GM19468 (cell line): ENCODE data around the gene USP30.
"Not testable (repeated sequence)": the region's sequence is repeated elsewhere in the genome, so short reads cannot be mapped to it uniquely, and the experiment has no call there.

ENCODE experiments used
- ATAC-seq: cut with Tn5 transposase; IDR thresholded peaks from one replicate; pipeline ENCODE4 v1.9.1; 2021; ENCODE audit warnings: mild to moderate bottlenecking, moderate library complexity, moderate number of reproducible peaks; ENCODE audit not compliant: unreplicated experiment; ENCODE audit errors: extremely low read depth

USP30 gene

GRCh38 chr12:109052414-109053323 is at the start of gene USP30:
Gene USP30, plus strand, starts transcription at chr12:109052576. Its CDS starts 103 bp downstream, at chr12:109052679.
- ATAC-seq = peak; percentile 52

GRCh38 chr12:109004017-109004416 is 48.4 kb upstream of the USP30 start:
- ATAC-seq = no peak

GRCh38 chr12:109009766-109010165 is 42.6 kb upstream of the USP30 start:
- ATAC-seq = no peak

GRCh38 chr12:109010259-109010658 is 42.1 kb upstream of the USP30 start:
- no peak for ATAC-seq

GRCh38 chr12:109014984-109015765 is 37.2 kb upstream of the USP30 start:
- ATAC-seq = no peak

- no peak for ATAC-seq
Observed at GRCh38 chr12:109016016-109016415, 36.4 kb upstream of the USP30 start.

- ATAC-seq = no peak
Observed at GRCh38 chr12:109016978-109017377, 35.4 kb upstream of the USP30 start.

- ATAC-seq = no peak
Observed at GRCh38 chr12:109018296-109018695, 34.1 kb upstream of the USP30 start.

- no peak for ATAC-seq
Observed at GRCh38 chr12:109020146-109020795, 32.1 kb upstream of the USP30 start.

- no peak for ATAC-seq
Observed at GRCh38 chr12:109020796-109021380, 31.5 kb upstream of the USP30 start, which contains the start of gene SVOP. Gene SVOP, minus strand, starts transcription at chr12:109021068. Its CDS starts 200 bp downstream, at chr12:109020868.

GRCh38 chr12:109027767-109028166 is 24.6 kb upstream of the USP30 start:
- ATAC-seq = no peak

- not testable (repeated sequence) for ATAC-seq
Observed at GRCh38 chr12:109028624-109029023, 23.8 kb upstream of the USP30 start.

- no peak for ATAC-seq
Observed at GRCh38 chr12:109029411-109029810, 23.0 kb upstream of the USP30 start.

GRCh38 chr12:109033239-109034196 is 18.9 kb upstream of the USP30 start:
- ATAC-seq = no peak

- ATAC-seq = no peak
Observed at GRCh38 chr12:109036975-109037374, 15.4 kb upstream of the USP30 start.

- ATAC-seq = no peak
Observed at GRCh38 chr12:109044241-109044640, 8.1 kb upstream of the USP30 start.

- ATAC-seq = no peak
Observed at GRCh38 chr12:109047081-109047805, 5.1 kb upstream of the USP30 start.

- ATAC-seq = not testable (repeated sequence)
Observed at GRCh38 chr12:109048706-109049105, 3.7 kb upstream of the USP30 start.
